ENCODE measurements around the gene DENR. TPM values are rescaled to one million over a fixed set of nuclear protein-coding genes. Genes with fewer than 3 reads are reported as not detected.

DENR gene
- total RNA-seq, 2 experiments from 2014 or later, result 56.3 to 57.2 TPM

GRCh38 chr12:122721057-122721545 is 31.5 kb upstream of the DENR start:
- Mint-ChIP-seq H3K4me1 (ENCODE audit: low read depth) (peaks cover 32% of the 10 kb centered on the region), H3K27ac (peak overlapping the region; percentile 43), H3K27me3 (peaks cover 8% of the 10 kb centered on the region), H3K9me3 (no peaks in the 10 kb centered on the region), H3K36me3 (ENCODE audit: low read depth) (no peaks in the 10 kb centered on the region), H3K4me3 (no peak overlapping the region)
- intact Hi-C loops (cut with micrococcal nuclease), result no loop called here
- ATAC-seq, result peak; percentile 34
- no peak for DNase-seq
- no peak for TF ChIP-seq CTCF (IDR thresholded peaks at IDR 0.05)
- ChIA-PET POLR2A (no interaction called here), CTCF (no interaction called here)

GRCh38 chr12:122722387-122722786 is 30.2 kb upstream of the DENR start:
- peaks cover 8% of the 10 kb centered on the region for H3K27me3 Mint-ChIP-seq
- H3K36me3 Mint-ChIP-seq (ENCODE audit: low read depth), result no peaks in the 10 kb centered on the region
- DNase-seq (no peak), ATAC-seq (no peak)
- no peak overlapping the region for H3K4me3 Mint-ChIP-seq
- intact Hi-C loops (cut with micrococcal nuclease), result no loop called here
- CTCF ChIA-PET, result interaction anchor here (1.2 to 1.5 kb wide), 2 partner anchors 11 to 72 kb away, joined by 3 to 5 read pairs; no protein-coding TSS in a partner anchor
- peaks cover 36% of the 10 kb centered on the region for H3K4me1 Mint-ChIP-seq (ENCODE audit: low read depth)
- H3K9me3 Mint-ChIP-seq, result no peaks in the 10 kb centered on the region
- POLR2A ChIA-PET, result no interaction called here
- peak overlapping the region; percentile 1 for H3K27ac Mint-ChIP-seq
- no peak for TF ChIP-seq CTCF (IDR thresholded peaks at IDR 0.05)

GRCh38 chr12:122724641-122725243 is 27.9 kb upstream of the DENR start:
- H3K4me3 Mint-ChIP-seq, result no peak overlapping the region
- H3K4me1 Mint-ChIP-seq (ENCODE audit: low read depth), result peaks cover 42% of the 10 kb centered on the region
- no peak overlapping the region for H3K27ac Mint-ChIP-seq
- DNase-seq, result no peak
- peaks cover 5% of the 10 kb centered on the region for H3K27me3 Mint-ChIP-seq
- intact Hi-C loops (cut with micrococcal nuclease), result no loop called here
- H3K36me3 Mint-ChIP-seq (ENCODE audit: low read depth), result no peaks in the 10 kb centered on the region
- ChIA-PET CTCF (no interaction called here), POLR2A (no interaction called here)
- TF ChIP-seq CTCF (IDR thresholded peaks at IDR 0.05), result no peak
- H3K9me3 Mint-ChIP-seq, result no peaks in the 10 kb centered on the region
- ATAC-seq, result no peak

GRCh38 chr12:122725452-122726079 is 27.1 kb upstream of the DENR start:
- Mint-ChIP-seq H3K9me3 (no peaks in the 10 kb centered on the region), H3K27ac (peak overlapping the region; percentile 18), H3K4me1 (ENCODE audit: low read depth) (peaks cover 45% of the 10 kb centered on the region), H3K36me3 (ENCODE audit: low read depth) (no peaks in the 10 kb centered on the region), H3K27me3 (peaks cover 2% of the 10 kb centered on the region), H3K4me3 (no peak overlapping the region)
- DNase-seq (no peak), ATAC-seq (no peak)
- TF ChIP-seq CTCF (IDR thresholded peaks at IDR 0.05), result no peak
- intact Hi-C loops (cut with micrococcal nuclease), result no loop called here
- ChIA-PET CTCF (no interaction called here), POLR2A (interaction anchor here (0.8 kb wide), 1 partner anchor 198 kb away, joined by 3 read pairs; the partner anchor contains the start of gene KNTC1)

GRCh38 chr12:122726080-122726558 is 26.5 kb upstream of the DENR start:
- ATAC-seq (peak; percentile 12), DNase-seq (peak; percentile 25)
- Mint-ChIP-seq H3K4me1 (ENCODE audit: low read depth) (peaks cover 45% of the 10 kb centered on the region), H3K27me3 (peaks cover 2% of the 10 kb centered on the region), H3K27ac (peak overlapping the region; percentile 18), H3K9me3 (no peaks in the 10 kb centered on the region), H3K4me3 (no peak overlapping the region), H3K36me3 (ENCODE audit: low read depth) (no peaks in the 10 kb centered on the region)
- CTCF ChIA-PET, result interaction anchor here (1.2 kb wide), 1 partner anchor 27 kb away, joined by 3 read pairs; no protein-coding TSS in a partner anchor
- intact Hi-C loops (cut with micrococcal nuclease), result no loop called here
- POLR2A ChIA-PET, result no interaction called here
- TF ChIP-seq CTCF (IDR thresholded peaks at IDR 0.05), result no peak
